HG03571 (cell line): ENCODE data around the gene CADPS2.
"Not testable (repeated sequence)": the region's sequence is repeated elsewhere in the genome, so short reads cannot be mapped to it uniquely, and the experiment has no call there.

Experiments used
- ATAC-seq: cut with Tn5 transposase; IDR thresholded peaks from one replicate; pipeline ENCODE4 v1.9.1; 2021; ENCODE audit not compliant: unreplicated experiment

CADPS2 gene

GRCh38 chr7:122717356-122718089, 168.7 kb downstream of the CADPS2 start:
- no peak for ATAC-seq

- ATAC-seq, result no peak
Observed at GRCh38 chr7:122715183-122715582, 171.1 kb downstream of the CADPS2 start.

GRCh38 chr7:122710916-122711315, 175.3 kb downstream of the CADPS2 start:
- ATAC-seq, result no peak

- ATAC-seq, result no peak
Observed at GRCh38 chr7:122709930-122710646, 176.2 kb downstream of the CADPS2 start.

DNA sequence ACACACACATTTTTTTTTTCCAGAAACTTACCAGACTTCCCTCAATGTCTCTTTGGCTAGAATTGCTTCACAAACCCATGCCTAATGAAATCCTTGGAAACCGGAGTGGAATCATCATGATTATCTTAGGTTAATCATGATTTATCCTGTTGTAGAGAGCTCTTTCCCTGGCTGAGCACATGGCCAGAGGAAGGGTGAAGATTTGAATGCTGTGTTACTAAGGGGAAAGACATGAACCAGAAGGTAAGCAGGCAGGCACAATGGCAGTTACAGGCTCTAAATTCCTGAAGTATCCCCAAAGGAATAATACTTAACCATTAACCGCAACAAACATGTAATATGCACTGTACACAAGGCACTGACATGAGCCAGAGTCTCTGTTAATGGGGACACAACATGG, 179.4 kb downstream of the CADPS2 start:
- ATAC-seq, result no peak

GRCh38 chr7:122702872-122703510, 183.3 kb downstream of the CADPS2 start, which contains the start of gene RNF148:
Gene RNF148, minus strand, starts transcription at chr7:122702922. Its CDS starts 172 bp downstream, at chr7:122702750.
- no peak for ATAC-seq

DNA sequence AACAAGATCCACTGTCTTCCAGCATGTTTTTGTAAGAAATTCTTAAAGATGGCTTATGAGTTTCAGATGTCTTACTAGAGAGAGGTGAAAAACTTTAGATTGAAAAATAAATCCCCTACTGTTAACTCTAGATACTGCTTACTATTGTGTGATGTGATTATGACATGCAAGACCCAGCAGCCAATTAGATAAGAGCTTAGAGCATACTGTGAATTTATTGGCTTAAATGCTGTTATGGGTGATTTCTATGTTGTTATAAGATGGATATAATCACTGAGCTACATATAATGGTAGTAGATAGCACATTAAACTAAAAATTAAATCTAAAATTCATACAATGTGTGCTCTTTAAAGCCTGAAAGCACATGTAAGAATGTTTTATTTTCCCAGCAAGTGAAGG, 187.2 kb downstream of the CADPS2 start, which contains the start of gene RNF133:
TSS of gene RNF133 (minus strand) at position 101 of the 400 bp plus-strand sequence. CDS start 199 bp downstream, outside the sequence.
- ATAC-seq, result no peak

DNA sequence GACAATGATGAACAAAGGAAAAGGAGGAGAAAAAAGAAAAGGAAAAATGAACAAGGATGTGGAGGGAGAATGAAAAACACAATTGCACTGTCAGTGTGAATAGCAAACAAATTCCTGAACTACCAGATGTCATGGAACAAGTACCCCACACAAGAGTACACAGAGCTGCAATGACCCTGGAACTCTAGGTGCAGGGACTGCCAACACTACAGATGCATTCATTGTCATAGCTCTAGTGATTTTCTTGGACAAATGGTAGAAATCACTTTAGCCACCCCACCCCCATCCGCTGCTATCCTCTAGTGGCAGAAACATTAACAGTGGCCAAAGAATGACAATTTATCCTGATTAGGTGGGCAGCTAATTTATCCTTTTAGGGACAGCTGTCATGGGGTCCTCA, 190.4 kb downstream of the CADPS2 start:
- ATAC-seq, result no peak

DNA sequence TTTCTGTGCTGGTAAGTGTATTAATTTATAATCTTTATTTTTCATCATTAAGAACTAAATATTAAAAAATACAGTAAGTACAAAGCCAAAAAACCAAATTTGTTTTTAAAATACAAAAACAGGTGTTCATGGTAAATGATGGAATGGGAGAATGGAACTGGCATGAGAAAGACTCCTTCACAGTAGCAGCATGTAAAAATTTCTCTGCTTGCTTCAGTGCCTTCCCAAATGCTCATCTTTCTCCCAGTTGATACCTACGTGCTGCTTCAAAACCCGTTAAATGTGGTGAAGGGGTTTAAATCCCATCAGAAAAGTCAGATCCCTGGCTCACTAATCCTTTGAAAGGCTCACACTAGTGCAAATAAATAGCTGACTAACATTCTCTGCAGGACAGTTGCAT, 191.6 kb downstream of the CADPS2 start:
- ATAC-seq, result no peak

DNA sequence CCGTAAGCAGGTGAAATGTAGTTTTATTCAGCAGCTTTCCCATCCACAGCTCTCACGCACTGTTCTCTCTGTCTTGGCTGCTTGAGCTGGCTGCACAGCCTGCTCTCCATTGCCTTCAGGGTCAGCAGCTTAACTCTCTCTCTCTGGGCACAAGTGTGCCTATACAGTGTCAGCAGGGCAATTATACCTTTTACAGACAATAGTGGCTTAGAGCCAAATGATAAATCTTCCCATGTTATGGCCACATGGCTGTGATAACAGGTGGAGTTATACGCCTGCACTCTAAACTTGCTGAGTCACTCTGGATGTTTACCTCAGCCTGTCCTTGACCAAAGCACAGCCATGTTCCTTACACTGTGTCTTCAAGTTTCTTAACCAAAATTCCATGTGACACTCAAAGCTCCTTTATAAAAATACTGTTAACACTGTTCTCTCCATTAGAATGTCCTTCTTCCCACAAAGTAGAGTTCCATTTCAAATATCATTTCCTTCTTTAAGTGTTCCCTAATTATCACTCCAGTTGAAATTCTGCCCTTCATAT, 193.4 kb downstream of the CADPS2 start:
- no peak for ATAC-seq

GRCh38 chr7:122691569-122692235, 194.6 kb downstream of the CADPS2 start:
- no peak for ATAC-seq

DNA sequence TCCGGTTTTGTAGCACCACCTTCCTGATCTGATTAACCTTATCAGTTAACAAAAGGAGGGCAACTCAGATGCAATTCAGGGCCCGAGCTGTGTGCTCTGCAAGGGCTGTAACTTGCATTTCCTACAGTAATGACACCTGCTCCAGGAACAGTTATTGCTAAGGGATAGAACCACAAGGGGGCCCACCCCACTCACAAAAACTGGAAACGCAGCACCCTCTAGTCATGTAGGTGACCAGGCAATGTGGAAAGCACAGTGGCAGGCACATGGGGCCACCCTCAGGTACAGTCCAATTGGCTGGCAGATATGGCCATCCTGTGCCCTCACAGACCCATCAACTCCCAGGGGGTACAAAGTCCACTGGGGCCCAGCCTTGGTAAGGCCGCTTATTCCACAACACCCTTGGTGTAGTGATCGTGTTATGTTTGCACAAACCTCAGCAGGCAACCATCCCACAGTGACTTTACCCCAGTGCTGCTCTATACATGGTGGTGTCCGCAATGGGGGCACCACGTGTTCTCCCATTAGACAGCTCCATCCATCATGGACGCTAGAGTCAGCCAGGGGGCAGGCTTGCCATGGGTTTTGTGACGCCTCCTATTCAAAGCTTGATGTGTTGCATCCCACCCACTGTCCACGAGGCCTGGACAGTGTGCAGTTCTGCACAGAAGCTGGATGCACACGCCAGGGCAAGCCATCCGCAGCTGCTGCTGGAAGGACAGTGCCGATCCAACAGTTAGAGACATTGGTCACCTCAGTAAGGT, 196.7 kb downstream of the CADPS2 start:
- no peak for ATAC-seq

GRCh38 chr7:122688400-122688998, 197.8 kb downstream of the CADPS2 start:
- ATAC-seq, result no peak

DNA sequence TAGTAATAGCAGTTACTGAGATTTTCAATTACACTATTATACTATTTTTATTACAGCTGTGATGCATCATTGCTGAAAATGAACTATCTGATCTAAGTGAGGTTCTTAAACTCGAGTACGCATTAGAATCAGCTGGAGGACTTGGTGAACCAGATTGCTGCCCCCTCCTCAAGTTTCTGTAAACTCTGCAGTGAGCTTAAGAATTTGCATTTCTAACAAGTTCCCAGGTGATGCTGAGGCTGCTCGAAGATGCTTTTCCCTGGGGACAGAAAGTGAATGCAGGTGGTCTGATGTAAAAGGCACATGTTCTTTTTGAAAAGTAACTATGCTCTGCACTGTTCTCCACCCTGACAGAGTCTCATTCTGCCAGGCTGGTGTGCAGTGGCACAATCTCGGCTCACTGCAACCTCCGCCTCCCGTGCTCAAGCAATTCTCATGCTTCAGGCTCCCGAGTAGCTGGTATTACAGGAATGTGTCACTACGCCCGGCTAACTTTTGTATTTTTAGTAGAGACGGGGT, 199.8 kb downstream of the CADPS2 start:
- no peak for ATAC-seq

DNA sequence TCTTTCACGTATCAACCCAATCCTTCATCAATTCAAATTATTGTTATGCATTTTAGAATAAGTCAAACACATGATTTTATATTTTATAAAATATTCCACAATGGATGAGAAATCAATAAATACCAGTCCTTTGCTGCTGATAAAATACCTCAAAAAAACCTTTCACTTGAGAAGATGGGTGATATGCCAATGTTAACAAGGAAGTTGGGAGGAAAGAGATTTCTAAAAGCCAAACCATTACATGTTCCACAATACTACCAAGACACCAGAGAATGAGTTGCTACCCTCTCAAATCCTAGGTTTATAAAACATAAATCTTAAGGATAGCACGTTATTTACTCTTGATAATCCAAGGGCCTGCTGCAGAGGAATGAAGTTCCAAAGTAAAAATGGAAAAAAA, 201.8 kb downstream of the CADPS2 start:
- no peak for ATAC-seq

DNA sequence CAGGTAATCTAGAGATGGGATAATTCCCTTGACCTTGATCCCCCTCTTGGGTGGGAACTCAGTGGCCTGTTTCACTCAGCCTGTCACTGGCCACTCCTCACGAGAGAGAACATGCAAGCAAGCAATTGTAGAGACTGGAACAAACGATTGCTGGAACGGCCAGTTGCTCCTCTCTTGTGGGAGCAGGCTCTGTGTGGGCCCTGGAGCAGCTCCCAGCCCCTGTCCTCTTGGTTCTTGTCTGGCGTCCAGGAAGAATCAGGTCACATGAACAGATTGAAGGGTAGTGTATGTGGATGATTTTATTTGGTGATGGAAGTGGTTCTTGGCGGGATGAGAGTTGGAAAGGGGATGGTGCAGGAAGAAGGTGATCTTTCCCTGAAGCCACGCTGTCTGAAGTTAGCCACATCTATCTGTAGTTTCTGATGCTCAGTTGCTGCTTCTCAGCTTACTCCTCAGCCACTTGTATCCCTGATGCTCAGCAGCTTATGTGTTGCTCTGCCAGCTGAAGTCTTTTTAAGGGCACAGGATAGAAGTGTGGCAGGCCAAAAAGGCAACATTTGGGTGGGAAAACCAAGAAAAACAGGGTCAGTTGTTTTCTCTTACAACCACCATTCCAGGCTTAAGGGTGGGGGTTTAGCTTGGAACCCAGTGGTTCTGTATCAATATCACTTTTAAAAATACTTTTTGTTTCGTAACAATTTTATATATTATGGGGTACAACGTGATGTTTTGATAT, 203.3 kb downstream of the CADPS2 start:
- no peak for ATAC-seq

DNA sequence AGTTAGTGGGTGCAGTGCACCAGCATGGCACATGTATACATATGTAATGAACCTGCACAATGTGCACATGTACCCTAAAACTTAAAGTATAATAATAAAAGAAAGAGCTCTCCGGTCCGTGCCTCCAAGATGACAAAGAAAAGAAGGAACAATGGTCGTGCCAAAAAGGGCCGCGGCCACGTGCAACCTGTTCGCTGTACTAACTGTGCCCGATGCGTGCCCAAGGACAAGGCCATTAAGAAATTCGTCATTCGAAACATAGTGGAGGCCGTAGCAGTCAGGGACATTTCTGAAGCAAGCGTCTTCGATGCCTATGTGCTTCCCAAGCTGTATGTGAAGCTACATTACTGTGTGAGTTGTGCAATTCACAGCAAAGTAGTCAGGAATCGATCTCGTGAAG, 205.1 kb downstream of the CADPS2 start:
- not testable (repeated sequence) for ATAC-seq

GRCh38 chr7:122679813-122680212, 206.4 kb downstream of the CADPS2 start:
- ATAC-seq, result no peak

DNA sequence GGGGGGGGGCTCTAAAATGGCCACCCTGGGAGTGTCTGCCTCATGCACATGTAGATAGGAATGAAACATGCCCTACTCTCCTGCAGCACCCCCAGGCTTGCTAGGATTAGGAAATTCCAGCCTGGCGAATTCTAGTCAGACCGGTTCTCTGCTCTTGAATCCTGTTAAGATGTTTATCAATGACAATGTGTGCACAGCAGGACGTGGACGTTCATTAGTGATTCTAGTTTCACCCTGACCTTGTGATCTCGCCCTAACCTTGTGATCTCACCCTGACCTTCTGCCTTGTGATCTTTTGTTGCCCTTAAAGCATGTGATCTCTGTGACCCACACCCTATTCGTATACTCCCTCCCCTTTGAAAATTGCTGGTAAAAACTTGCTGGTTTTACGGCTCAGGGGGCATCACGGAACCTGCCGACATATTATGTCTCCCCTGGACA, 207.0 kb downstream of the CADPS2 start:
- ATAC-seq, result not testable (repeated sequence)
